ENCODE data around the gene MRPS2. TPM values are rescaled to one million over a fixed set of nuclear protein-coding genes. Genes with fewer than 3 reads are reported as not detected.
"Not testable (repeated sequence)": the region's sequence is repeated elsewhere in the genome, so short reads cannot be mapped to it uniquely, and the experiment has no call there.

Gene MRPS2
- polyA plus RNA-seq, 1 experiment, result 39.9 TPM

DNA sequence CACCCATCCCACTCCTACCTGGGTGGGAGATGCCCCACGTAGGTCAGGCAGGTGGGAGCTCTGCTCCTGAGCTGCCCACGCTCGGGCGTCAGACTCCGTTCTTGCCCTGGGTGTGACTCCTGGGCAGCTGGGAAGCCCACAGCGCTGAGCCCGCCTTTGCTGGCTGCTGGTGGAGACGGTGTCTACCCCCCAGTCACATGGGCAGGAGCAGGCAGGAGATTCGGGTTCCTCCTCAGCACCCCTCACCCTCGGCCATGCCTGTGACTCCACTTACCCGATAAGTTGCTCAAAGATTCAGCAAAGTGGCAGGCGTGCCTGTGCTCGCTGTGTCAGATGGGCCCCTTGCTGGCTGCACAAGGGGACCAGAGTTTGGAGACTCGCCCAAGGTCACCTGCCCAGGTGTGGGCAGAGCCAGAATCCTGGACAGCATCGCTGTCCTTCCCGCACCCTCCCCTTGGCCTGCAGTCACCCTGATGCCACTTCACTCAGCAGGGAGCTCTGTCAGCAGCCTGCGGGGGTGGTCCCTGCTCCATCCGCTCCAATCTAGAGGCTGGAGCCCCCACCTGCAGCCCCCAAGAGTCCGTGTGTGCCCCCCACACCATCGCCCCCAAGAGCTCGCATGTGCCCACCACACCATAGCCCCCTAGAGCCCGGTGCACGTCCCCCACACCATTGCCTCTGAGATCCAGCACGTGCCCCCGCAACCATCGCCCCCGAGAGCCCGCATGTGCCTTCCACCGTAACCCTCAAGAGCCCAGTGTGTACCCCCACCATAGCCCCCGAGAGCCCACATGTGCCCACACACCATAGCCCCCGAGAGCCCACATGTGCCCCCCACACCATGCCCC lies 25.0 kb downstream of the MRPS2 start:
- H3K27ac ChIP-seq (ENCODE audit: low read depth, low read length), result no peak overlapping the region
- no peak overlapping the region for H3K4me3 ChIP-seq (ENCODE audit: low read depth, low read length)
- no peaks in the 10 kb centered on the region; the same call in 1 of the 2 replicates for H3K9me3 ChIP-seq (ENCODE audit: control insufficient read depth, insufficient read depth, low read length)
- peaks cover 2% of the 10 kb centered on the region for H3K27me3 ChIP-seq (ENCODE audit: control insufficient read depth, insufficient read depth, low read length)
- no peak for DNase-seq (ENCODE audit: low read depth, low spot score)
- POLR2A ChIA-PET, result no interaction called here
- TF ChIP-seq, protein P1, sequence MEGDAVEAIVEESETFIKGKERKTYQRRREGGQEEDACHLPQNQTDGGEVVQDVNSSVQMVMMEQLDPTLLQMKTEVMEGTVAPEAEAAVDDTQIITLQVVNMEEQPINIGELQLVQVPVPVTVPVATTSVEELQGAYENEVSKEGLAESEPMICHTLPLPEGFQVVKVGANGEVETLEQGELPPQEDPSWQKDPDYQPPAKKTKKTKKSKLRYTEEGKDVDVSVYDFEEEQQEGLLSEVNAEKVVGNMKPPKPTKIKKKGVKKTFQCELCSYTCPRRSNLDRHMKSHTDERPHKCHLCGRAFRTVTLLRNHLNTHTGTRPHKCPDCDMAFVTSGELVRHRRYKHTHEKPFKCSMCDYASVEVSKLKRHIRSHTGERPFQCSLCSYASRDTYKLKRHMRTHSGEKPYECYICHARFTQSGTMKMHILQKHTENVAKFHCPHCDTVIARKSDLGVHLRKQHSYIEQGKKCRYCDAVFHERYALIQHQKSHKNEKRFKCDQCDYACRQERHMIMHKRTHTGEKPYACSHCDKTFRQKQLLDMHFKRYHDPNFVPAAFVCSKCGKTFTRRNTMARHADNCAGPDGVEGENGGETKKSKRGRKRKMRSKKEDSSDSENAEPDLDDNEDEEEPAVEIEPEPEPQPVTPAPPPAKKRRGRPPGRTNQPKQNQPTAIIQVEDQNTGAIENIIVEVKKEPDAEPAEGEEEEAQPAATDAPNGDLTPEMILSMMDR (IDR thresholded peaks at IDR 0.05; ENCODE audit: low read depth, low read length), result no peak
- CTCF ChIA-PET, result no interaction called here

DNA sequence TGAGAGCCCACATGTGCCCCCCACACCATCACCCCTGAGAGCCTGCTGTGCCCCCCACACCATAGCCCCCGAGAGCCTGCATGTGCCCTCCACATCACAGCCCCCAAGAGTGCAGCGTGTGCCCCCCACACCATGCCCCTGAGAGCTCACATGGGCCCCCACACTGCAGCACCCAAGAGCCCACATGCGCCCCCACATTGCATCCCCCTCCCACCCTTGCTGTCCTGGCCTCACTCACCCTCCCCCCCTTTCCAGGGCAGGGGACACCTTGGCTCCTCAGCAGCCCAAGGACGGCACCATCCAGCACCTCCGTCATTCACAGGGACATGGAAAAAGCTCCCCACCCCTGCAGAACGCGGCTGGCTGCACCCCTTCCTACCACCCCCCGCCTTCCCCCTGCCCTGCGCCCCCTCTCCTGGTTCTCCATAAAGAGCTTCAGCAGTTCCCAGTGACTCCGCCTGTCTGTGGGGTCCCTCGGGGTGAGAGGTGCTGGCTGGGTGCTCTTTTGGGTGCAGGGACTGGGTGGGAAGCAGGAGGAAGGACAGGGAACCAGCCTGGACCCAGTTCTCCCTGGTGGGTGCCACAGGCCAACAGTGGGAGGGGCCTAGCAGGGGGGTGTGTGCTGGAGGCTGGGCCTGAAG lies 25.7 kb downstream of the MRPS2 start:
- POLR2A ChIA-PET, result no interaction called here
- no peaks in the 10 kb centered on the region; the same call in 1 of the 2 replicates for H3K9me3 ChIP-seq (ENCODE audit: control insufficient read depth, insufficient read depth, low read length)
- peaks cover 2% of the 10 kb centered on the region for H3K27me3 ChIP-seq (ENCODE audit: control insufficient read depth, insufficient read depth, low read length)
- no peak overlapping the region for H3K27ac ChIP-seq (ENCODE audit: low read depth, low read length)
- TF ChIP-seq, protein P1 (IDR thresholded peaks at IDR 0.05; ENCODE audit: low read depth, low read length), result no peak
- H3K4me3 ChIP-seq (ENCODE audit: low read depth, low read length), result no peak overlapping the region
- CTCF ChIA-PET, result no interaction called here
- no peak for DNase-seq (ENCODE audit: low read depth, low spot score)

DNA sequence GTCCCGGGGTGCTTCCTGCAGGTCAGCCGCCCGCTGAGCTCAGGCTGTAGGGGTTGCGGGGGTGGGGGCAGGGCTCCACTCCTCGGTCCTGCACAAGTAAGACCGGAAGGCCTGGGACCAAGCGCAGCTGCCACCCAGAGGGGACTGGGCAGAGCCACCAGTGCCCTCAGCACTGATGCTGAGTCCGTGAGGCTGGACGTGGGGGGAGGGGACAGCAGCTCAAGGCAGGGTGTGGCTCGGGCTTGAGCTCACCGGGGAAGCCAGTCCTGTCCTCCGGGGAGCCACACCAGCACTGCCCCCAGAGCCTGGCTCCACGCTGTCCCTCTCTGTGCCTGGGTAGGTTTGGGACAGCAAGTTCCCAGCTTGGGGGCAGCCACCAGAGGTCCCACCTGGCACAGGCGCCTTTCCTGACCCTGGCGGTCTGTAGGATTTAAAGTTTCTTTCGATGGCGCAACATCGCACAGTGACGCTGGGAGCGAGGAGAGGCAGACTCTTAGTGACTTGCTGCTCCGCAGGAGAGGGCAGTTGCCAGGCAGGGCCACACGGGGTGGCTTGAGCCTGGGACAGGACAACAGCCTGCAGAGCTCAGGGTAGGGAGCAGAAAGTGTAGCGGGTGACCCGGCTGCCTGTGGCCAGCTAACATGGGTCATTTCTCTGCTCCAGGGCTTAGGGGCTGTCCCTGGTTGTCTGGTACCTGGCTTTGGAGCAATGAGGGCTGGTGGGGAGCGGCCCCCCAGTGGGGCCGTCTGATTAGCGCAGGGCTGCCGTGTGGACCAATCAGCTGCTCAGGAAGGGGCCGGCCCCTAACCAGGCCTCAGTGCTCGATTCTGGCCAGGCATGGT lies 26.5 kb downstream of the MRPS2 start:
- Histone ChIP-seq H3K4me3 (ENCODE audit: low read depth, low read length) (no peak overlapping the region), H3K9me3 (ENCODE audit: control insufficient read depth, insufficient read depth, low read length) (no peaks in the 10 kb centered on the region; the same call in 1 of the 2 replicates), H3K27me3 (ENCODE audit: control insufficient read depth, insufficient read depth, low read length) (peaks cover 2% of the 10 kb centered on the region), H3K27ac (ENCODE audit: low read depth, low read length) (no peak overlapping the region)
- TF ChIP-seq, protein P1 (IDR thresholded peaks at IDR 0.05; ENCODE audit: low read depth, low read length), result no peak
- ChIA-PET CTCF (no interaction called here), POLR2A (no interaction called here)
- no peak for DNase-seq (ENCODE audit: low read depth, low spot score)

DNA sequence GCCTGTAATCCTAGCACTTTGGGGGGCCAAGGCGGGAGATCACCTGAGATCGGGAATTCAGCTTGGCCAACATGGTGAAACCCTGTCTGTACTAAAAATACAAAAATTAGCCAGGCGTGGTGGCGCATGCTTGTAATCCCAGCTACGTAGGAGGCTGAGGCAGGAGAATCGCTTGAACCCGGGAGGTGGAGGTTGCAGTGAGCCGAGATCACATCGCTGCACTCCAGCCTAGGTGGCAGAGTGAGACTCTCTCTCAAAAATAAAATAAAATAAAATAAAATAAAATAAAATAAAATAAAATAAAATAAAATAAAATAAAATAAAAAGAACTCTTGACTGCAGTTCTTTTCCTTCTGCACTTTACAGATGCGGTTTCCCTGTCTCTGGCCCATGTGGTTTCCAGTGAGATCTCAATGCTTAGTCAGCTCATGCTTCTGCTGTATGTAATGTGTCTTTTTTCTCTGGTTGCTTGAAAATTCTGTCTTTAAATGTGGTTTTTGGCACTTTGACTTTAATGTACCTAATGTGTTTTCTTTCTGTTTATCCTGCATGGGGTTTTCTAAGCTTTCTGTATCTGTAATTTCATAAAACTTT lies 28.5 kb downstream of the MRPS2 start:
- H3K4me3 ChIP-seq (ENCODE audit: low read depth, low read length); CTCF ChIA-PET; POLR2A ChIA-PET; DNase-seq (ENCODE audit: low read depth, low spot score); H3K27me3 ChIP-seq (ENCODE audit: control insufficient read depth, insufficient read depth, low read length); H3K27ac ChIP-seq (ENCODE audit: low read depth, low read length); H3K9me3 ChIP-seq (ENCODE audit: control insufficient read depth, insufficient read depth, low read length): not testable (repeated sequence)

DNA sequence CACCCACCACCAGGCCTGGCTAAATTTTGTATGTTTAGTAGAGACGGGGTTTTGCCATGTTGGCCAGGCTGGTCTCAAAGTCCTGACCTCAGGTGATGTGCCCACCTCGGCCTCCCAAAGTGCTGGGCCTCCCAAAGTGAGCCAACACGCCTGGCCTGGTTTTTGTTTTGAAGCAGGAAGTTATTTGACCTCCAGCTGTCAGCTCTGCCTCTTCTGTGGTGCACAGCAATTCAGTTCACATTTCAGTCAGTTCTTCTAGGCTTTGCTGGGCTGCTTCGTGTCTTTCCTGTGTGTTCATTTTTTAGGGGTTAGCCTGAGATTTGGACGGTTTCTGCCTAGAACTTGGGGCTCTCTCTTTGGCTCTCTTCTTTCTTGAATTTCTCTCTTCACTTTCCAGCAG lies 29.7 kb downstream of the MRPS2 start:
- CTCF ChIA-PET, result no interaction called here

More for the DNA sequence above, 29.7 kb downstream of the MRPS2 start:
- no peak overlapping the region for H3K27ac ChIP-seq (ENCODE audit: low read depth, low read length)
- H3K9me3 ChIP-seq (ENCODE audit: control insufficient read depth, insufficient read depth, low read length), result no peaks in the 10 kb centered on the region; the same call in 1 of the 2 replicates
- H3K4me3 ChIP-seq (ENCODE audit: low read depth, low read length), result no peak overlapping the region
- DNase-seq (ENCODE audit: low read depth, low spot score), result no peak
- peaks cover 4% of the 10 kb centered on the region for H3K27me3 ChIP-seq (ENCODE audit: control insufficient read depth, insufficient read depth, low read length)
- TF ChIP-seq, protein P1 (IDR thresholded peaks at IDR 0.05; ENCODE audit: low read depth, low read length), result no peak
- POLR2A ChIA-PET, result no interaction called here
